Measurements from ENCODE around the gene FLT3LG.
"Not testable (repeated sequence)": the region's sequence is repeated elsewhere in the genome, so short reads cannot be mapped to it uniquely, and the experiment has no call there.

FLT3LG gene

GRCh38 chr19:49463960-49464740 lies 9.9 kb upstream of the FLT3LG start:
- DNase-seq = no peak

GRCh38 chr19:49465371-49465770 lies 8.6 kb upstream of the FLT3LG start:
- DNase-seq = no peak

GRCh38 chr19:49468199-49468598 lies 5.8 kb upstream of the FLT3LG start:
- DNase-seq = no peak

GRCh38 chr19:49468746-49469447 lies 5.1 kb upstream of the FLT3LG start:
- peak; percentile 70 for DNase-seq

GRCh38 chr19:49469828-49470614 lies 4.0 kb upstream of the FLT3LG start:
- peak; percentile 80 for DNase-seq

- no peak for DNase-seq
Measured at GRCh38 chr19:49470615-49470978, 3.4 kb upstream of the FLT3LG start.

GRCh38 chr19:49472936-49473335 lies 1.1 kb upstream of the FLT3LG start:
- DNase-seq = no peak

GRCh38 chr19:49473501-49473867 lies 531 bp upstream of the FLT3LG start:
- DNase-seq = not testable (repeated sequence)

- no peak for DNase-seq
Measured at GRCh38 chr19:49474542-49474924, 518 bp downstream of the FLT3LG start.

GRCh38 chr19:49475191-49475917 lies 1.3 kb downstream of the FLT3LG start:
- no peak for DNase-seq

- no peak for DNase-seq
Measured at GRCh38 chr19:49475995-49476880, 2.2 kb downstream of the FLT3LG start.

- DNase-seq = no peak
Measured at GRCh38 chr19:49479975-49480628, 6.1 kb downstream of the FLT3LG start.

- DNase-seq = no peak
Measured at GRCh38 chr19:49481020-49481683, 7.1 kb downstream of the FLT3LG start.

GRCh38 chr19:49486232-49486631 lies 12.2 kb downstream of the FLT3LG start:
- no peak for DNase-seq

- DNase-seq = no peak
Measured at GRCh38 chr19:49486710-49487276, 12.8 kb downstream of the FLT3LG start.

GRCh38 chr19:49487277-49488045 lies 13.4 kb downstream of the FLT3LG start, which contains the start of gene RPL13A:
RPL13A (plus strand) TSS chr19:49487608; CDS start chr19:49487630, 22 bp downstream.
- DNase-seq = peak; percentile 95

- DNase-seq = no peak
Measured at GRCh38 chr19:49488046-49488862, 14.2 kb downstream of the FLT3LG start.

- no peak for DNase-seq
Measured at GRCh38 chr19:49488863-49489537, 15.0 kb downstream of the FLT3LG start.

Measured in GF-D8 (cell line).